ENCODE measurements around the gene B4GALT5.

B4GALT5 gene

GRCh38 chr20:49594143-49594930 lies 119.3 kb downstream of the B4GALT5 start (continued):
- no peak for TF ChIP-seq ZFP3 (CRISPR knock-in tag; IDR thresholded peaks at IDR 0.05)
- TF ChIP-seq ZNF70 (CRISPR knock-in tag; IDR thresholded peaks at IDR 0.05) = no peak
- TF ChIP-seq TSHZ2 (CRISPR knock-in tag; IDR thresholded peaks at IDR 0.05) = no peak
- TF ChIP-seq POU6F1 (CRISPR knock-in tag; IDR thresholded peaks at IDR 0.05; ENCODE audit: borderline replicate concordance, low read depth) = no peak
- TF ChIP-seq PATZ1 (CRISPR knock-in tag; IDR thresholded peaks at IDR 0.05; ENCODE audit: borderline replicate concordance) = no peak

- ATAC-seq = peak; percentile 25
- TF ChIP-seq CREB5 (CRISPR knock-in tag; IDR thresholded peaks at IDR 0.05; ENCODE audit: low read depth) (no peak), ZC3H10 (CRISPR knock-in tag; IDR thresholded peaks at IDR 0.05) (no peak), SNAI2 (CRISPR knock-in tag; IDR thresholded peaks at IDR 0.05) (no peak), BACH2 (CRISPR knock-in tag; IDR thresholded peaks at IDR 0.05; ENCODE audit: borderline replicate concordance) (no peak), CSRNP3 (CRISPR knock-in tag; IDR thresholded peaks at IDR 0.05) (no peak)
Observed at GRCh38 chr20:49593466-49594142, 120.1 kb downstream of the B4GALT5 start.

GRCh38 chr20:49592120-49592519 lies 121.6 kb downstream of the B4GALT5 start:
- no peak for ATAC-seq
- no peak for TF ChIP-seq POU6F1 (CRISPR knock-in tag; IDR thresholded peaks at IDR 0.05; ENCODE audit: borderline replicate concordance, low read depth)
- no peak for TF ChIP-seq BACH2 (CRISPR knock-in tag; IDR thresholded peaks at IDR 0.05; ENCODE audit: borderline replicate concordance)
- no peak for TF ChIP-seq ZNF8 (CRISPR knock-in tag; IDR thresholded peaks at IDR 0.05)
- TF ChIP-seq ZNF565 (CRISPR knock-in tag; conservative IDR thresholded peaks at IDR 0.05; ENCODE audit: low read depth) = no peak
- TF ChIP-seq CREB5 (CRISPR knock-in tag; IDR thresholded peaks at IDR 0.05; ENCODE audit: low read depth) = no peak
- no peak for TF ChIP-seq TOX (CRISPR knock-in tag; IDR thresholded peaks at IDR 0.05; ENCODE audit: borderline replicate concordance)
- no peak for TF ChIP-seq ARNTL (CRISPR knock-in tag; IDR thresholded peaks at IDR 0.05; ENCODE audit: borderline replicate concordance, low read depth)
- TF ChIP-seq PPARA (CRISPR knock-in tag; IDR thresholded peaks at IDR 0.05; ENCODE audit: borderline replicate concordance) = no peak
- no peak for TF ChIP-seq ZFP30 (CRISPR knock-in tag; IDR thresholded peaks at IDR 0.05)
- TF ChIP-seq TSHZ2 (CRISPR knock-in tag; IDR thresholded peaks at IDR 0.05) = no peak
- no peak for TF ChIP-seq CSRNP3 (CRISPR knock-in tag; IDR thresholded peaks at IDR 0.05)

All from SK-N-SH treated with all-trans-retinoic acid at 6 μM for 48 hours (cell line).